Activated CD4-positive, alpha-beta T cell treated with anti-CD3 and anti-CD28 coated beads for 36 hours (primary cell): ENCODE results near the gene CARD19. TPM values are rescaled to one million over a fixed set of nuclear protein-coding genes. Genes with fewer than 3 reads are reported as not detected.

Source experiments
- ATAC-seq: fragments of 200-7000 bp; cut with Tn5 transposase; one replicate; pipeline ENCODE4 v1.10.0; 2021; ENCODE audit warnings: mild to moderate bottlenecking, moderate library complexity
- CTCF ChIA-PET: fragments of 350-600 bp; sonication (Branson Sonifier 250); formaldehyde crosslinking; loops from one replicate; lab custom pipeline; 2021; ENCODE audit warnings: antibody characterized with exemption; lab: Charles Lee
- POLR2A ChIA-PET: fragments of 350-600 bp; sonication (Branson Sonifier 250); formaldehyde crosslinking; loops from one replicate; lab custom pipeline; 2021; ENCODE audit warnings: antibody characterized with exemption, inconsistent platforms; lab: Charles Lee
- DNase-seq: peaks from one replicate; pipeline ENCODE4 v3.0.0-alpha.2; 2020
- H3K27ac Mint-ChIP-seq: one replicate; pipeline ENCODE4 v1.8.0; 2021; ENCODE audit warnings: mixed read lengths
- H3K27me3 Mint-ChIP-seq: one replicate; pipeline ENCODE4 v1.8.0; 2021; ENCODE audit warnings: mixed read lengths
- H3K36me3 Mint-ChIP-seq: one replicate; pipeline ENCODE4 v1.8.0; 2021; ENCODE audit warnings: low read depth, mixed read lengths
- H3K4me1 Mint-ChIP-seq: one replicate; pipeline ENCODE4 v1.8.0; 2021; ENCODE audit warnings: mixed read lengths
- H3K4me3 Mint-ChIP-seq: one replicate; pipeline ENCODE4 v1.8.0; 2021; ENCODE audit warnings: mild to moderate bottlenecking, moderate library complexity, mixed read lengths
- H3K9me3 Mint-ChIP-seq: one replicate; pipeline ENCODE4 v1.8.0; 2021; ENCODE audit warnings: low read depth, mixed read lengths
- intact Hi-C, 2 experiments: fragments of 100-400 bp; cut with DNase I in 1 of 2; cut with micrococcal nuclease in 1 of 2; formaldehyde crosslinking; loops; one replicate each; pipeline versions ENCODE4 v1.14.2 to v1.15.1; 2022 to 2024; cut with DNase I, micrococcal nuclease
- total RNA-seq, 2 experiments: library from RNA; stranded (reverse); gene quantifications; one replicate each; pipeline ENCODE4 v1.2.3, GENCODE V29; 2021

The CARD19 gene
- total RNA-seq, 2 experiments from 2014 or later = 39.6 to 44.4 TPM

DNA sequence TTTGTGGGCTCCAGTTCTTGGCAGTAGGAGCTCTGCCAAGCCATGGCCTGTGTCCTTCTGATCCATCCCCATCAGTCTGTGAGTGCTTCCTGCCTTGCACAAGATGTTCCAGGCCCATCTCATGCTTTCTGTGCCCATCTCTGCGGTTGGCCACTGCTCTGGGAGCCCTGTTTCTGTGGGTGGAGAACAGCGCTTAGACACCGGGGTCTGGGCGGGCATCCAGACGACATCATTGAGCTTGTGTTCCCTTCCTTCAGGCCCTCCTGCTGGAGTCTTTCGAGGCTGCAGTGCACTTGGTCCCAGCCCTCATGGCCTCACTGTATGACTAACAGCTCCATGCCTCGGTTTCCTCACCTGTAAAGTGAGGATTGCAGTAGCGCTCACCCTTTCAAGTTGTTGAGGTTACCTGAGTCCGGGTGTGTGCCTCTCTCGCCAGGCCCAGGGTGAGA lies 14.9 kb upstream of the CARD19 start:
- no peak overlapping the region for H3K4me3 Mint-ChIP-seq
- no peaks in the 10 kb centered on the region for H3K27me3 Mint-ChIP-seq
- H3K4me1 Mint-ChIP-seq = peaks cover 36% of the 10 kb centered on the region
- no peaks in the 10 kb centered on the region for H3K9me3 Mint-ChIP-seq
- DNase-seq (no peak), ATAC-seq (no peak)
- intact Hi-C loops = no loop called here
- H3K36me3 Mint-ChIP-seq = peaks cover 49% of the 10 kb centered on the region
- ChIA-PET POLR2A (no interaction called here), CTCF (interaction anchor here (1.1 to 2.0 kb wide), 2 partner anchors 77 to 124 kb away, joined by 4 to 10 read pairs; no protein-coding TSS in a partner anchor)
- peak overlapping the region; percentile 0 for H3K27ac Mint-ChIP-seq

DNA sequence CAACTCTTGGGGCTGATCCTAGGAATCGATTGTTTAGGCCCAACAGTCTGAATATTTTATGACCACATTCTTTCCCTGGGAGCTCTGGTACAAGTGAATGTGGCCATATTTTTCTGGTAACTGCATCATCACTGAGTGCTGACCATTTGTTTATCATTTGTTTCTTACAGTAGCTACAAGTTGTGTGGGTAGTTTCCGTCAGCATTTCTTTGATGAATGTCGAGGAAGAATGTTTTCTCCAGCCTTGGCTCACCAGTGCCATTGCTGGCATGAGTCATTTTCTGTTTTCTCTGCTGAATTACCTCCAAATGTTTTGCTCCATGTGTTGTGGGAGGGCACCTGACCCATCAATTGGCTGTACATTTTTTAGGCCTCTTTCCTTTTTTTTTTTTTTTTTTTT lies 14.1 kb upstream of the CARD19 start:
- DNase-seq (no peak), ATAC-seq (no peak)
- CTCF ChIA-PET = no interaction called here
- Mint-ChIP-seq H3K27ac (peak overlapping the region; percentile 73), H3K36me3 (peaks cover 54% of the 10 kb centered on the region), H3K4me3 (no peak overlapping the region), H3K27me3 (no peaks in the 10 kb centered on the region), H3K9me3 (no peaks in the 10 kb centered on the region), H3K4me1 (peaks cover 34% of the 10 kb centered on the region)
- intact Hi-C loops = loop anchor here in 1 of 2 experiments (2.0 kb wide), 1 partner anchor 17 kb away; no protein-coding TSS in a partner anchor
- POLR2A ChIA-PET = interaction anchor here (0.6 to 1.7 kb wide), 2 partner anchors 10 to 478 kb away, joined by 7 to 12 read pairs; no protein-coding TSS in a partner anchor

DNA sequence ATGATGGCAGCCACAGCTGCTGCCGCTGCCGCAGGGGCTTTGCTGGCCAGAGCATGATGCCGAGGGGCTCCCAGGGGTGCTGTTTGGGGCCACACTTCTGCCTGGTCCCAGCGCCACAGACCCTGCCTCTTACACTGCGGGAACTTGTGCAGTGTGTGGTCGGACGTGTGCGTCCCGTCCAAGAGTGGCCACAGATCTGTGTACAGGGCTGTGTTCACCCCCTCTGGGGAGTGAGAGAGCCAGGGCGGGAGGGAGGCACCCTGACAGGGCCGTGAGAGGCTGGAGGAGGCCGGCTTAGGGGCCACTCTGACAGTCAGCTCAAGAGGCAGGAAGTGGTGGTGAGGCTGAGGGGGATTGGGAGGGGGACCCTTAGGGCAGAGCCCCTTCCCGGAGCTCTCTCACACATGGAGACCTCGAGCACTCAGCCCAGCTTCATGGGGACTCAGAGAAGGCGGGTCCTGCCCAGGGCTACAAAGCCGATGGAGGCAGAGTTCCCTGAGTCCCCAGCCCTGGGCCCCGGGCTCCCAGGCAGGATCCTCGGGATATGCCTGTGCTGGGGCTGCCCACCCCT lies 13.1 kb upstream of the CARD19 start:
- intact Hi-C loops = loop anchor here in 1 of 2 experiments (2.0 kb wide), 1 partner anchor 18 kb away; no protein-coding TSS in a partner anchor
- no peak overlapping the region for H3K4me3 Mint-ChIP-seq
- peak overlapping the region; percentile 91 for H3K27ac Mint-ChIP-seq
- H3K4me1 Mint-ChIP-seq = peaks cover 30% of the 10 kb centered on the region
- POLR2A ChIA-PET = interaction anchor here (0.5 to 1.7 kb wide), 3 partner anchors 9 to 289 kb away, joined by 3 to 7 read pairs (median 4); no protein-coding TSS in a partner anchor
- peak; percentile 33 for ATAC-seq
- CTCF ChIA-PET = interaction anchor here (1.0 to 1.7 kb wide), 3 partner anchors 22 to 79 kb away, joined by 3 to 6 read pairs (median 4); no protein-coding TSS in a partner anchor
- peaks cover 57% of the 10 kb centered on the region for H3K36me3 Mint-ChIP-seq
- peak; percentile 37 for DNase-seq
- no peaks in the 10 kb centered on the region for H3K27me3 Mint-ChIP-seq
- H3K9me3 Mint-ChIP-seq = no peaks in the 10 kb centered on the region

DNA sequence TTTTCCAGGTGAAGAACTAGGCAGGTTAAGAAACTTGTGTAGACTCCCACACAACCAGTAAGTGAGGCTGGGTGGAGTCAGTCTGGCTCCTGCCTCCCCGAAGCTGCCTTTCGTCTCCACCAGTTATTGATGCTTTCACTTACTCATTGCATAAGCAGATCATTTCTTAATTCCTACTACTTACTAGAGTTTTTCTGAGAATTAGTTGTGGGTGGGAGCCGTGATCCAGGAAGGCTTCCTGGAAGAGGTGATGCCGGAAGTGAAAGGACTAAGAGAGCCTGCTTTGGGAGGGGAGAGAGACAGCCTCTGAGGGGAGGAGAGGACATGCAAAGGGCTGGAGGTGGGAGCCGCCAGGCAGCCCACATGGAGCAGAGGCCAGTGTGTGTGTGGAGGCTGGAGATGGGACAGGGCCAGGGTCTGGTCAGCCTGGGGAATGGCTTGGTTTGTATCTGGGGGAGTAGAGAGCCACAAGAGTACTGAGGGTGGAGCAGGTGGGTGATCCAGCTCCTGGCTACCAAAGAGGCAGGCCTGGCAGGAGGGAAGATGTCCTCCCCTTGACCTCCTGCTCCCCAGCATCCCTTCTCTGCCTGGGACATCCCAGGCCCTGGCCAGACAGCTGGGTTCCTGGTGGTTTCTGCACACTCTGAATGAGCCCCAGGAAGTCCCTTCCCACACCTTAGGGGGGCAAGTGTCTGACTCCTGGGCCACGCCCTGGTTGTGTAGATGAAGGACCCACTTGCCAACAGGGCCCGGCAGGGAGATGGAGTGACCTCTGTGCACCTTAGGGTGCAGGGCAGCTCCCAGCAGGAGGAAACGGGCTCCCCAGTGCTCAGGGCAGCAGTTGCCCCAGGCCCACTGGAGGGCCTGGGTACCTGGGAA lies 12.2 kb upstream of the CARD19 start:
- Mint-ChIP-seq H3K36me3 (peaks cover 61% of the 10 kb centered on the region), H3K4me1 (peaks cover 35% of the 10 kb centered on the region), H3K27ac (peak overlapping the region; percentile 91), H3K9me3 (no peaks in the 10 kb centered on the region), H3K4me3 (no peak overlapping the region), H3K27me3 (no peaks in the 10 kb centered on the region)
- ATAC-seq = peak; percentile 88
- DNase-seq = peak; percentile 75
- ChIA-PET POLR2A (interaction anchor here (0.5 to 1.7 kb wide), 3 partner anchors 8 to 290 kb away, joined by 3 to 7 read pairs (median 4); no protein-coding TSS in a partner anchor), CTCF (interaction anchor here (1.0 to 1.7 kb wide), 4 partner anchors 13 to 80 kb away, joined by 3 to 6 read pairs (median 4); partner anchors contain the start of gene CARD19)
- intact Hi-C loops = loop anchor here in 1 of 2 experiments (2.0 kb wide), 1 partner anchor 19 kb away; no protein-coding TSS in a partner anchor

DNA sequence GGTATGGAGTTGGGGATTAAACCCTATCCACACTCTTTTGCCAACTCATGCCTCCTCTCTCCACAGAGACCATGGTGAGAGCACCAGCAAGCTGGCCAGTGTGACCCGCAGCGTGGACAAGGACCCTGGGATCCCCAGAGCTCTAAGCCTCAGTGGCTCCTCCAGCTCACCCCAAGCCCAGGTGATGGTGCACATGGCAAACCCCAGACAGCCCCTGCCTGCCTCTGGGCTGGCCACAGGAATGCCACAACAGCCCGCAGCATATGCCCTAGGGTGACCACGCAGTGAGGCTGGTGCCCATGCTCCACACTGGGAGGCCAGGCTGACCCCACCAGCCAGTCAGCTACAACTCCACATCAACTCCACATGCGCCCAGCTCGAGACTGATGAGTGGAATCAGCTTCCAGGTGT lies 11.5 kb upstream of the CARD19 start:
- H3K9me3 Mint-ChIP-seq = no peaks in the 10 kb centered on the region
- H3K27ac Mint-ChIP-seq = peak overlapping the region; percentile 91
- ChIA-PET POLR2A (no interaction called here), CTCF (interaction anchor here (1.3 kb wide), 1 partner anchor 13 kb away, joined by 5 read pairs; the partner anchor contains the start of gene CARD19)
- DNase-seq (no peak), ATAC-seq (no peak)
- intact Hi-C loops = no loop called here
- H3K36me3 Mint-ChIP-seq = peaks cover 63% of the 10 kb centered on the region
- H3K4me1 Mint-ChIP-seq = peaks cover 41% of the 10 kb centered on the region
- H3K4me3 Mint-ChIP-seq = no peak overlapping the region
- no peaks in the 10 kb centered on the region for H3K27me3 Mint-ChIP-seq

DNA sequence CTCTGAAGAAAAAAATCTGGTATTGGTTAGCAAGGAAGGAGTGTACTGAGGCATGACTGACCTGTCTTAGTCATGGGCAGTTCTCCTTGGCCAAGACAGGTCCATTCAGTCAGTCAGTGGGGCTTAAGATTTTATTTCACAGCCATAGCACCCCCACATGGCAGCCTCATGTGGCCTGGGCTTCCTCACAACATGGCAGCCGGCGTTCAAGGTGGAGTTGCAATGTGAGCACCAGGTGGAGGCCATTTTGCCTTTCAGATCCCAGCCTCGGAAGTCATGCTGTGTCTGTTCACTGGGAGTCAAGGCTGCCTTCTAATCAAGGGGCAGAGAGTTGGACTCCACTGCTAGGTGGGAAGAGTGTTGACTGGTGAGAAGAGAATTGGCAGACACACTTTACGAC lies 10.3 kb upstream of the CARD19 start:
- peaks cover 6% of the 10 kb centered on the region for H3K9me3 Mint-ChIP-seq
- no peaks in the 10 kb centered on the region for H3K27me3 Mint-ChIP-seq
- POLR2A ChIA-PET = no interaction called here
- peaks cover 53% of the 10 kb centered on the region for H3K4me1 Mint-ChIP-seq
- intact Hi-C loops = no loop called here
- ATAC-seq = no peak
- DNase-seq = no peak
- peaks cover 66% of the 10 kb centered on the region for H3K36me3 Mint-ChIP-seq
- CTCF ChIA-PET = interaction anchor here (0.8 kb wide), 1 partner anchor 128 kb away, joined by 3 read pairs; no protein-coding TSS in a partner anchor
- no peak overlapping the region for H3K4me3 Mint-ChIP-seq
- H3K27ac Mint-ChIP-seq = no peak overlapping the region

DNA sequence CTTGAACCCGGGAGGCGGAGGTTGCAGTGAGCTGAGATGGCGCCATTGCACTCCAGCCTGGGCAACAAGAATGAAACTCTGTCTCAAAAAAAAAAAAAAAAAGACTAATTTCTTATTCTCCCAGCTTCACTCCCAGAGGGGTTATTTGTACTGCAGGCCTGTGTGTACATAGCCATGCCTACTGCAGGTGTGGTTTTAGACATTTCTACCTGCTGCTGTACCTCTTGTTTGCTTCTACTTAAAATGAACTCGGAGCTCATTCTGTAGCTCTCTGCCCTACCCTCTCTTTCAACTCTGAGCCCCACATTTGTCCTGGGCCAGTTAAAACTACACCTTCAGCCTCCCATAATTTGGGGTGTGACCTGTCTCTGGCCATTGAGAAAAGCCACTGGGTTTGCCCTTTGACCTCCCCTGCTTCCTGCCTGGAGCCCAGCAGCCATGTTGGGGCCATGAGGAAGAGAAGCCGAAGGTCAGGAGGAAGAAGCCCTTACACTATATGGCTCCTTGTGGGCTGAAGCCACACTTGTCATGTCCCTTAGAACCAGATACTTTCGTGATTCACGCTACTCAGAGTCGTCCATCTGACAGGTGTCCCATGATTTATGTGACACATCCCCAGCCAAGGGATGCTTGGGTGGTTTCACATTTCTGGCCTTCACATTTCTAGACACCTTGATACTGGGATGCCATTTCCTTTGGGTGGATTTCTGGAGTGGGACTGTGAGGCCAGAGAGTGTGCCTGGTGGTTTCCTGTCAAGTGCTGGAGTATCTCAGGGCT lies 9.4 kb upstream of the CARD19 start:
- H3K9me3 Mint-ChIP-seq = peaks cover 11% of the 10 kb centered on the region
- no peaks in the 10 kb centered on the region for H3K27me3 Mint-ChIP-seq
- no peak for DNase-seq
- H3K4me3 Mint-ChIP-seq = no peak overlapping the region
- ChIA-PET POLR2A (no interaction called here), CTCF (interaction anchor here (0.7 kb wide), 1 partner anchor 32 kb away, joined by 3 read pairs; no protein-coding TSS in a partner anchor)
- H3K27ac Mint-ChIP-seq = peak overlapping the region; percentile 34
- intact Hi-C loops = no loop called here
- H3K4me1 Mint-ChIP-seq = peaks cover 58% of the 10 kb centered on the region
- H3K36me3 Mint-ChIP-seq = peaks cover 64% of the 10 kb centered on the region
- no peak for ATAC-seq

DNA sequence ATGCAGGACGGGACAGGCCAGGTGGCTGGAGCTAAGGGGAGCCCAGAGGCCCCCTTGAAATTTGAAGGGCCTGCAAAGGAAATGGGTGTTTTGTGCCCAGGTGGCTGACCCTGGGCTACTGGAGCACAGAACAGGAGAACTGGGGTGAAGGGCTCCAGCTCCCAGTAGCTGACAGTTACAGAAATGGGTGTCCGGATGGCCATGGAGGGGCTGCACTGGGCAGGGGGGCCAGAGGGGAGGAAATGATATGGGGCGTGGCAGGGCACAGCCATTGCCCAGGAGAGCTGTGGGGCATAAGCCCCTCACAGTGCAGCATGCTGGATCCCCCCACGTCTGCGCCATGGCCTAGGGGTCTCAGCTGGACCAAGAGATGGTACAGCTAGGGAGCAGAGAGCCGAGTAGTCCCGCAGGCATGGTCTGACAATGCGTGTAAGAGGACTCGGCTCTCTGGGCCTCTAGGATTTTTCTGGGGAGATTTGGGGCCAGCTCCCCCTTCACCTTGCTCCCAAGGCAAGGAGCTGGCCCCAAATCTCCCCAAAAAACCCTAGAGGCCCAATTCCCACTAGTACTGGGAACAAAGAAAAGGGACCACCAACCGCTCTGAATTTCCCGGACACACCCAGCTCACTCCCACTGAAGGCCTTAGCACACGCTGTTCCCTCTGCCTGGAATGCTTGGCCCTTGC lies 7.9 kb upstream of the CARD19 start:
- H3K9me3 Mint-ChIP-seq = peaks cover 11% of the 10 kb centered on the region
- peaks cover 62% of the 10 kb centered on the region for H3K4me1 Mint-ChIP-seq
- ATAC-seq (no peak), DNase-seq (no peak)
- peak overlapping the region; percentile 47 for H3K27ac Mint-ChIP-seq
- intact Hi-C loops = no loop called here
- ChIA-PET POLR2A (no interaction called here), CTCF (interaction anchor here (0.6 to 1.9 kb wide), 3 partner anchors 23 to 106 kb away, joined by 3 to 7 read pairs (median 5); no protein-coding TSS in a partner anchor)
- H3K36me3 Mint-ChIP-seq = peaks cover 61% of the 10 kb centered on the region
- no peaks in the 10 kb centered on the region for H3K27me3 Mint-ChIP-seq
- H3K4me3 Mint-ChIP-seq = no peak overlapping the region

DNA sequence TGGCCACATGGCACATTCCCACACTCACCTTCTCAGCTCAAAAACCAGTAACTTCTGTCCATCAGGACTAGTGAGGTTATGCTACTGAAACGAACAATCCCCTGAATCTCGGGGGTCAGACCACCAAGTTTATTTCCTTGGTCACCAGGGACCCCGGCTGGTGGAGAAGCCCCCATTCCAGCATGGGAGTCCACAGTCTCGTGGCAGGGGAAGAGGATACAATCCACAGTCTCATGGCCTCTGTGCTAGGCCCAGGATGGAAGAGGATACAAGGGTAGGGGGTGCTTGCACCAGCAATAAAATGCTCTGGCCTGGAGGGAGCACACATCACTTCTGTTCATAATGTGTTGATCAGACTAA lies 7.4 kb upstream of the CARD19 start:
- ChIA-PET CTCF (interaction anchor here (1.1 to 1.9 kb wide), 3 partner anchors 15 to 107 kb away, joined by 3 to 7 read pairs (median 5); no protein-coding TSS in a partner anchor), POLR2A (no interaction called here)
- Mint-ChIP-seq H3K4me1 (peaks cover 63% of the 10 kb centered on the region), H3K27me3 (no peaks in the 10 kb centered on the region), H3K9me3 (peaks cover 11% of the 10 kb centered on the region), H3K36me3 (peaks cover 58% of the 10 kb centered on the region), H3K27ac (peak overlapping the region; percentile 22), H3K4me3 (no peak overlapping the region)
- intact Hi-C loops = no loop called here
- DNase-seq (no peak), ATAC-seq (no peak)

DNA sequence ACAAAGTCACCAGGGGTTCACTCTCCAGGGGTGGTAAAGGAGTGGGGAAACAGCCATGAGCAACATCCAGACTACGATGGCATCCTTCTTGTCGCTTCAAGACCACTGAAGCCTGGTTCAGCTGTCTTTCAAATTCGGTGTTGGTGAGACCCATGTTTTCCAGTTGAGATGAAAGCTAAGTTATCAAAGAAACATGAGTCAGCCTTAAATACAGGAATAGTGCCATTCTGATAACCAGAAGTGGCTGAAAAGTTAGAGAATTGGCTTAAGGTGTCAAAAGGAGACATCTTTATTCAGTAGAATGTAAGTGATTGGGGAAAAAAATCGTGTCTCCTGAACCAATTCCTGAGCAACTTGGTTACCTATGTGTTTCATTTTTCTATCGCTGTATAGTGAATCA lies 7.0 kb upstream of the CARD19 start:
- intact Hi-C loops = no loop called here
- no peak for DNase-seq
- POLR2A ChIA-PET = no interaction called here

More for the DNA sequence above, 7.0 kb upstream of the CARD19 start:
- Mint-ChIP-seq H3K36me3 (peaks cover 55% of the 10 kb centered on the region), H3K4me3 (no peak overlapping the region), H3K4me1 (peaks cover 63% of the 10 kb centered on the region), H3K27ac (peak overlapping the region; percentile 22), H3K9me3 (peaks cover 11% of the 10 kb centered on the region), H3K27me3 (no peaks in the 10 kb centered on the region)
- no peak for ATAC-seq
- CTCF ChIA-PET = interaction anchor here (0.6 to 1.9 kb wide), 5 partner anchors 15 to 412 kb away, joined by 3 to 7 read pairs (median 3); no protein-coding TSS in a partner anchor
